Measurements from ENCODE around the gene APOA5.
"Not testable (repeated sequence)": the region's sequence is repeated elsewhere in the genome, so short reads cannot be mapped to it uniquely, and the experiment has no call there.

The APOA5 gene

GRCh38 chr11:116801662-116802061, 10.0 kb upstream of the APOA5 start:
- in situ Hi-C loops (cut with MboI; ENCODE audit: low sequenced_read_pairs) = not testable (repeated sequence)

- in situ Hi-C loops (cut with MboI; ENCODE audit: low sequenced_read_pairs) = no loop called here
Measured at GRCh38 chr11:116800610-116801009, 8.9 kb upstream of the APOA5 start.

DNA sequence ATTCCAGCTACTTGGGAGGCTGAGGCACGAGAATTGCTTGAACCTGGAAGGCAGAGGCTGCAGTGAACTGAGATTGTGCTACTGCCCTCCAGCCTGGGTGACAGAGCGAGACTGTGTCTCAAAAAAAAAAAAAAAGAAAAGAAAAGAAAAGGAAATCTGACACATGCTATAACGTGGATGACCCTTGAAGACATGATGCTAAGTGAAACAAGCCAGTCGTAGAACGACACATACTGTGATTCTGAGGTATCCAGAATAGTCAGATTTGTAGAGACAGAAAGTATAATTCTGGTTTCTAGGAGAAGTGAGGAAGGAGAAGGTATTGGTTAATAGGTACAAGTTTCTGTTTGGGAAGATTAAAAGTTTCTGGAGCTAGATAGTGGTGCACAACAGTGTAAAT, 6.7 kb upstream of the APOA5 start:
- in situ Hi-C loops (cut with MboI; ENCODE audit: low sequenced_read_pairs) = no loop called here

DNA sequence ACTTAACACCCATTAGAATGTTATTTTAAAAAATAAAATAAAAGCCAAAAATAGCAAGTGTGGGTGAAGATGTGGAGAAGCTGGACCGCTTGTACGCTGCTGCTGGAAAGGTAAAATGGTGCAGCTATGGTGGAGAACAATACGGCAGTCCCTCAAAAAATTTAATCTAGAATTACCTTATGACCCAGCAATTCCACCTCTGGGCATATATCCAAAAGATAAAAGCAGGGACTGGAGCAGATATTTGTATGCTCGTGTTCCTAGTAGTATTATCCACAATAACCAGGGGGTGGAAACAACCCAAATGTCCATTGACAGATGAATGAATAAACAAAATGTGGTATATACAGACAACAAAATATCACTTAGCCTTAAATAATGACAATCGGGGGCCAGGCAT, 6.1 kb upstream of the APOA5 start:
- in situ Hi-C loops (cut with MboI; ENCODE audit: low sequenced_read_pairs) = no loop called here

DNA sequence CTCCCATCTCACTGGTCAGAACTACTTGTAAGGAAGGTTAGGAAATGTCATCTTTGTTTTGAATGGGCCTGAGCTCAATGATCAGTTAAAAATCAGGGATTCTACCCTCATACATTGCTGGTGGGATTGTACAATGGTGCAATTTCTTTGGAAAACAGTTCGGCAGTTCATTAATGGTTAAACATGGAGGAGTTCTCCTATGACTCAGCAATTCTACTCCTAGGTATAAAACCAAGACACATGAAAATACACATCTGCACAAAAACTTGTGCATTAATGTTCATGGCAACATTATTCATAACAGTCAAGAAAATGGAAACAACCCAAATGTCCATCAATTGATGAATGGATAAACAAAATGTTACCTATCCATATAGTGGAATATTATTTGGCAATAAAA, 4.9 kb upstream of the APOA5 start:
- in situ Hi-C loops (cut with MboI; ENCODE audit: low sequenced_read_pairs) = no loop called here

GRCh38 chr11:116794851-116795250, 3.2 kb upstream of the APOA5 start:
- in situ Hi-C loops (cut with MboI; ENCODE audit: low sequenced_read_pairs) = no loop called here

GRCh38 chr11:116793772-116794097, 2.1 kb upstream of the APOA5 start:
- in situ Hi-C loops (cut with MboI; ENCODE audit: low sequenced_read_pairs) = no loop called here

DNA sequence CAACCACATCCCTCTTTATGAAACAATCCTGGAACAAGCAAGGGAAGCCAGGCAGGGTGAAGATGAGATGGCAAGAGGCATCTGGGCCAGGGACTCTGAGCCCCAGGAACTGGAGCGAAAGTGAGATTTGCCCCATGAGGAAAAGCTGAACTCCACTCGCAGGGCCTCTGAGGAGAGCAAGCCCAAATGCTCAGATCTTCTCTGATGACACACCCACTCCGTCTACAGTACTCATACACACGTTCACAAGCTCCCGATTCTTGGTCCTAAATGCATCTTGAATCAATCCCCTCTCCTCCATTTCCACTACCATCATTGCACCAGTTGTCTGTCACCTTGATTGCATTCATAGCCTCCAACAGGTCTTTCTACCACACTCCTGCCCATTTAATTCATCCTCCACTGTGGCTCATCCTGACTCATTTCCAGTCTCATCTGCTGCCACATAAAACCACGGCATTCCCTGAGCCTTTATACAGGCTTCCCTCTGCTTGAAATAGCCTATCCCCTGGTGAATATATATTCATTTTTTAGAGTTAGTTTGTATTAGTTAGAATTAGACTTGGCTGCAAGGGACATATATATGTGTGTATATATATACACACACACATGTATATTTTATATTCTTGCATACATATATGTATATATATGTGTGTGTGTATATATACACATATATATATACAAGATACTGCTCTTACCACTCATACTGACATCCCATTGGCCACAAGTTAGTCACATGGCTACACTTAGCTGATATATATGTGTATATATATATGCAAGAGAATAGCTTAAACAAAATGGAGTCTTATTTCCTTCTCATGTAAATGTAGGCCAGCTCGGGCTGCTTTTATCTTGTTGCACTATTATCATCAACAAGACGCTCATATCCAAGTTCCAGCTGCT, 1.4 kb upstream of the APOA5 start:
- in situ Hi-C loops (cut with MboI; ENCODE audit: low sequenced_read_pairs) = no loop called here

DNA sequence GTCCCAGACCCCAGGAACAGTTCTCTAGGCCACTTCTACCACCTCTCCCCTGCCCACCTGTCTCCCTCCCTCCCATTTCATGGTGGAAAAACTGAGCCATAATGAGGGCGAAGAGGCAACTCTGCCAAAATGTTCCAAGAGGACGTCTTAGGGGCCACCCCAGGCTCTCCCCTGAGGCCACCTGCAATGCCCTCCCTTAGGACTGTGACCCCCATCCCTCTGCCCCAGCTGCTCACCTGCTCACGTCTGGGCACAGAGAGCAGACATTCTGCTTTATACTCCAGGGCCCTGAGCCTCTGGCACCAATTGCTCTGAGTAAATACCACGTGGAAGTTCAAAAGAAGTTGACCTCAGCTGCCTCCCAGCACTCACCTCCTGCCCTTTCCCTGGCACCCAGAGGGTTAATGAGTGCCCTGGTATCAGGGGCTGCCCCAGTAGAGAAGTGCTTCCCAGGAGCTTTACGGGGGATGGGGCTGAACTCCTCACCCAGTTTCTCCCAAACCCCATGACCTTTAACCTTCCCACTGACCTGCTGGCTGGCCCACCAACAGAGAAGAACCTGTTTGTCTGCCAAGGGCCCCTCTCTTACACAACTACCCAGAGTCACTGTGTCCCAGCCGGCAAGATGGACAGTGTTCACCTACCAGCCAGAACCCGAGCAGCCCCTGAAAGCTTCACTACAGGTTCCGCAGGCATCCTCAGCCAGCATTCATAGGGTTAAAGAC, 627 bp upstream of the APOA5 start:
- in situ Hi-C loops (cut with MboI; ENCODE audit: low sequenced_read_pairs) = no loop called here

DNA sequence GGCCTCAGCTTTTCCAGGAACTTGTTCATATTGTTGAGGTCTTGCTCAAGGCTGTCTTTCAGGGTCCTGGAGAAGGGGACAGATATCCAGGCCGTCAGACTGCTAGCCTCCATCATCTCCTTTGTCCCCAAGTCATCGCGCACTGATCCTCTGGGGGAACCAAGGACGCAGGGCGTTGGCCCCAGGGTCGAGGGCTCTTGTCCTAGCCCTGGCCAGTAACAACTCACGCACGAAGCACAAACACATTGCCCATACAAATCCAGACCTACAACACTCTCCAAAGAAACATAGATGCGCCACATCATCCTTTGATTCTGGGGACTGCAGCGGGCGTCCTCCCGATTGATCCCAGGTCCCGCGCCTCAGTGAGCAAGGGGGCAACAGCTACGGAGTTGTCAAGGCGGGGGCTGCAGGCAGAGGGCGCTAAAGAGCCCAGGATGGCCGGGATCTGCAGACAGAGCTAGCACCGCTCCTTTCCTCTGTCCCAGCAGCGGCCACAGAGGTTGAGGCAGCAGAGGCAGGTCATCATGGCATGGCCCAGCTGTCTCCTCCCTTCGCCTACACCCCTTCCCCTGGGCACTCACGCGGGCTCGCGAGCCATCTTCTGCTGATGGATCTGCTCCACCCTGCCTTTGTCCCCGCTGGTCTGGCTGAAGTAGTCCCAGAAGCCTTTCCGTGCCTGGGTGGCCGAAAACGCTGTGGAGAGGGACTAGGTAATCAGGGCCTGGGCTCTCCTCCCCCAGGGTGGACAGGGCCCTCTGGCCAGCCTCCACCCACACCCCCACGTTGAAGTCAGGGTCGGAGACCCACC, 472 bp downstream of the APOA5 start:
- in situ Hi-C loops (cut with MboI; ENCODE audit: low sequenced_read_pairs) = no loop called here

GRCh38 chr11:116790167-116791001, 1.3 kb downstream of the APOA5 start:
- in situ Hi-C loops (cut with MboI; ENCODE audit: low sequenced_read_pairs) = no loop called here

DNA sequence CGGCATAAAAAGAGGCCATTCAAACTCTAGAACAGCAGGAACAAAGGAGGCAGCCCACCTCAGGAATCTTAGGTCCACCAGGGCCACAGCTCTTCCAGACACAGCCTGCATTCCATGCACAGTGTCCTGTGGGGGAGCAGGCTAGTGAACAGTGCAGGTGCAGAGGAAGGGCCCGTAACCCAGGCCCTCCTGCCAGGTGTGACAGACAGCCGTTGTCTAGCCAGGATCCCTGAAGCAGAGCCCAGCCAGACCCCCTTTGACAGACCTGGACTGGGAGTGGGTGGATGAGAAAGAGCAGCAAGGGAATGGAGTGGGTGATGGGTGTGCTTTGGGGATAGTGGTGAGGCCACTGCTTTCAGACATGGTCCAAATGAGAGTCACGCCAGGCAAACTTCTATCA, 2.7 kb downstream of the APOA5 start:
- in situ Hi-C loops (cut with MboI; ENCODE audit: low sequenced_read_pairs) = no loop called here

- in situ Hi-C loops (cut with MboI; ENCODE audit: low sequenced_read_pairs) = no loop called here
Measured at GRCh38 chr11:116788534-116788933, 3.1 kb downstream of the APOA5 start.

DNA sequence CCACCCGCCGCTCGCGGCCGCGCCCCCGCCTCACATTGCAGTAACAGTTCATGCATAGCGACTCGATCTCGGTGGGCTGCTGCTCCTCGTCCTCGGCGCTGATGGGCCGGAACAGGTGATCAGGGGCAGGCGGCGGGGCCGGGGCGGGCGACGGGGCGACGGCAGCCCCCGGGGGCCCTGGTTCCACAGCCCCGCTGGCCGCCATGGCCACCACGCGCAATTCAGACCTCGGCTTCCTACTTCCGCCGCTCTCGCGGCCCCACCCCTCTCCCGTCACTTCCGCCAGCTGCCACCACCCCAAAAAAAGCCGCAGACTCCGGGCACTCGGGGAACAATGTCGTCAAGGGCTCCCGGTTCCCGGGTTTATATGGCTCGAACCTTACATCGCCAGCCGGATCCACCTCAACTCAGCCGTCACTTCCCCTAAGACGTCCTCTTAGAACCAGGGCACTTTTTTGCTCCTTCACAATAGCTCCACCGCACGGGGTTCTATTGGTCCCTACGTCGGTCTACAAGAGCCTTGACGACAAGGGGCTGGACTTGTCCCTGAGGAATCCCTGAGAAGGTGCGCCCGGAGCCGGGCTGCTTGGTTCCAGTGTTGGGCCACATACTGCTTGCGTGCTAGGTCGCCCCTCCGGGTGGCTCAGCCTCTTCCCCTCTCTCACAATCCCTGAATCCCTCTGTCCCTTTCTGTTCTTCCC, 3.7 kb downstream of the APOA5 start, which contains the start of gene ZPR1:
Gene ZPR1, minus strand, starts transcription at position 238 of the 701 bp plus-strand sequence. Its CDS starts 33 bp downstream, at position 205.
- in situ Hi-C loops (cut with MboI; ENCODE audit: low sequenced_read_pairs) = no loop called here

- in situ Hi-C loops (cut with MboI; ENCODE audit: low sequenced_read_pairs) = no loop called here
Measured at GRCh38 chr11:116787436-116787785, 4.3 kb downstream of the APOA5 start.

DNA sequence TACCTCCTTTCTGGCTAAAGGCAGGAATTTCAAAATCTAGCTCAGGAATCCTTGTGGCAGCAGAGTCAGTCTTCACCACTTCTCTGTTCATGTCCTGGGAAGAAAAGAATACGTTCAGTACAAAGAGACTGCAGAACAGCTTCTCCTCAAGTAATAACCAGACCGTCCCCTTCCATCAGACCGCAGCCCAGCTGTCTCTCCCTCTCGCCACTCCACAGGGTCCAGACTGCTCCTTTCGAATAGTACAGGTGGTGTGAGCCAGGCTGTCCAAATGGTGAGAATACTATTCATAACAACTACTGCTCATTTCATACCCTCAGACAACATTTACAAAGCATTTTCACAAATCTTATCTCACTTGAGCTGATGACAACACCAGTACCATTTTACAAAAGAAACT, 4.7 kb downstream of the APOA5 start:
- in situ Hi-C loops (cut with MboI; ENCODE audit: low sequenced_read_pairs) = no loop called here

- in situ Hi-C loops (cut with MboI; ENCODE audit: low sequenced_read_pairs) = no loop called here
Measured at GRCh38 chr11:116786326-116786725, 5.4 kb downstream of the APOA5 start.

GRCh38 chr11:116782728-116783127, 9.0 kb downstream of the APOA5 start:
- in situ Hi-C loops (cut with MboI; ENCODE audit: low sequenced_read_pairs) = no loop called here

- in situ Hi-C loops (cut with MboI; ENCODE audit: low sequenced_read_pairs) = no loop called here
Measured at GRCh38 chr11:116778556-116778955, 13.1 kb downstream of the APOA5 start.

DNA sequence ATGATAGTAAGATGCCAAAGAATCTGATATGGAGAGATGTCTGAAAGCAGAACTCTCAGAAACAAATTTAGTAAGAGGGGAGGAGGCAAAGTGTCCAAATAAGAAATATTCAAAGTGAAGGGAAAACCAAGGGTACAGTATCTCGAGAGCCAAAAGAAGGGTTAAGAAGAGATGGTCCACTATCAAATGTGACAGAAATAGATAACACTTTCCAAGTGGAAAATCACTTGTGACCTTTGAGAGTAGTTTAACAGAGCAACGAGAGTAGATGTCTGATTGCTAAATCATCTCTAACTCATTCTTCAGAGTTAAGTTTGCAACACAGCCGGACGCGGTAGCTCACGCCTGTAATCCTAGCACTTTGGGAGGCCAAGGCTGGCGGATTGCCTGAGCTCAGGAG, 14.6 kb downstream of the APOA5 start:
- in situ Hi-C loops (cut with MboI; ENCODE audit: low sequenced_read_pairs) = no loop called here

Data from hTERT RPE-1 (cell line).